Measurements from ENCODE around the gene SUGCT. TPM values are rescaled to one million over a fixed set of nuclear protein-coding genes. Genes with fewer than 3 reads are reported as not detected.

The SUGCT gene
- total RNA-seq, 1 experiment from 2014 or later: 5.4 TPM

- Histone ChIP-seq H3K79me2 (ENCODE audit: insufficient read depth, low read length) (no peaks in the 10 kb centered on the region), H3K9ac (ENCODE audit: extremely low read depth, insufficient read length, low read length) (no peak overlapping the region), H2AFZ (ENCODE audit: low read length) (no peak overlapping the region), H3K18ac (ENCODE audit: insufficient read length, low read depth, low read length) (no peak overlapping the region), H3K9me3 (ENCODE audit: control insufficient read depth, low read depth, low read length) (no peaks in the 10 kb centered on the region), H4K91ac (ENCODE audit: insufficient read length, low read depth, low read length) (no peak overlapping the region), H2BK20ac (ENCODE audit: low read depth, low read length, poor library complexity, severe bottlenecking) (no peak overlapping the region), H3K79me1 (ENCODE audit: insufficient read depth, low read depth, low read length, poor library complexity, severe bottlenecking) (no peaks in the 10 kb centered on the region), H3K23me2 (ENCODE audit: insufficient read length, low read depth, low read length, poor library complexity, severe bottlenecking) (no peaks in the 10 kb centered on the region), H3K4me2 (ENCODE audit: insufficient read depth, insufficient read length, low read length) (no peak overlapping the region), H2BK5ac (ENCODE audit: insufficient read length, low read length) (no peak overlapping the region), H4K8ac (replicated peaks; ENCODE audit: insufficient read length, low read depth, low read length) (no peak overlapping the region), H3K56ac (ENCODE audit: insufficient read length, low read depth, low read length) (no peak overlapping the region), H2BK12ac (ENCODE audit: insufficient read length, low read depth, low read length) (no peak overlapping the region), H3K14ac (ENCODE audit: insufficient read depth, low read length) (no peak overlapping the region), H4K20me1 (ENCODE audit: control insufficient read depth, insufficient read depth, insufficient read length) (no peaks in the 10 kb centered on the region), H3T11ph (ENCODE audit: low read length) (no peak overlapping the region), H3K4me1 (ENCODE audit: insufficient read depth, low read length) (no peaks in the 10 kb centered on the region), H3K27ac (ENCODE audit: insufficient read length, low read depth, low read length) (no peak overlapping the region), H2AK5ac (ENCODE audit: insufficient read length, low read length) (no peak overlapping the region), H3K23ac (ENCODE audit: insufficient read length, low read depth, low read length) (no peak overlapping the region), H2BK15ac (ENCODE audit: low read depth, low read length) (no peak overlapping the region), H3K27me3 (ENCODE audit: insufficient read depth, low read length) (no peaks in the 10 kb centered on the region), H2BK120ac (ENCODE audit: low read depth, low read length, poor library complexity, severe bottlenecking) (no peak overlapping the region), H4K5ac (ENCODE audit: insufficient read length, low read depth, low read length) (no peak overlapping the region), H3K4ac (ENCODE audit: low read depth, low read length) (no peak overlapping the region)
- DNase-seq: no peak
- H3K9me3 Mint-ChIP-seq: no peaks in the 10 kb centered on the region
- H3K36me3 Mint-ChIP-seq (ENCODE audit: insufficient read depth in 1 of 3, low read depth in 3 of 3): no peaks in the 10 kb centered on the region
- no peak overlapping the region for H3K4me3 Mint-ChIP-seq
- TF ChIP-seq, protein P1, sequence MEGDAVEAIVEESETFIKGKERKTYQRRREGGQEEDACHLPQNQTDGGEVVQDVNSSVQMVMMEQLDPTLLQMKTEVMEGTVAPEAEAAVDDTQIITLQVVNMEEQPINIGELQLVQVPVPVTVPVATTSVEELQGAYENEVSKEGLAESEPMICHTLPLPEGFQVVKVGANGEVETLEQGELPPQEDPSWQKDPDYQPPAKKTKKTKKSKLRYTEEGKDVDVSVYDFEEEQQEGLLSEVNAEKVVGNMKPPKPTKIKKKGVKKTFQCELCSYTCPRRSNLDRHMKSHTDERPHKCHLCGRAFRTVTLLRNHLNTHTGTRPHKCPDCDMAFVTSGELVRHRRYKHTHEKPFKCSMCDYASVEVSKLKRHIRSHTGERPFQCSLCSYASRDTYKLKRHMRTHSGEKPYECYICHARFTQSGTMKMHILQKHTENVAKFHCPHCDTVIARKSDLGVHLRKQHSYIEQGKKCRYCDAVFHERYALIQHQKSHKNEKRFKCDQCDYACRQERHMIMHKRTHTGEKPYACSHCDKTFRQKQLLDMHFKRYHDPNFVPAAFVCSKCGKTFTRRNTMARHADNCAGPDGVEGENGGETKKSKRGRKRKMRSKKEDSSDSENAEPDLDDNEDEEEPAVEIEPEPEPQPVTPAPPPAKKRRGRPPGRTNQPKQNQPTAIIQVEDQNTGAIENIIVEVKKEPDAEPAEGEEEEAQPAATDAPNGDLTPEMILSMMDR (conservative IDR thresholded peaks at IDR 0.05): no peak
- no peak overlapping the region for H3K27ac Mint-ChIP-seq
- H3K4me1 Mint-ChIP-seq: no peaks in the 10 kb centered on the region
- no peaks in the 10 kb centered on the region for H3K27me3 Mint-ChIP-seq (ENCODE audit: low read depth)
- WGBS (ENCODE audit: extremely low coverage, insufficient read length, low lambda C conversion rate): no CpG with 5 or more reads among the region's 4 CpGs
These were observed 486.8 kb downstream of the SUGCT start for GRCh38 chr7:40621592-40621998.
